GF-D8 (cell line): ENCODE data around the gene PBX1.
"Not testable (repeated sequence)": the region's sequence is repeated elsewhere in the genome, so short reads cannot be mapped to it uniquely, and the experiment has no call there.

ENCODE experiments used
- DNase-seq: peaks from one replicate; lab custom pipeline; 2025; lab: John Stamatoyannopoulos, UW

Gene PBX1

DNA sequence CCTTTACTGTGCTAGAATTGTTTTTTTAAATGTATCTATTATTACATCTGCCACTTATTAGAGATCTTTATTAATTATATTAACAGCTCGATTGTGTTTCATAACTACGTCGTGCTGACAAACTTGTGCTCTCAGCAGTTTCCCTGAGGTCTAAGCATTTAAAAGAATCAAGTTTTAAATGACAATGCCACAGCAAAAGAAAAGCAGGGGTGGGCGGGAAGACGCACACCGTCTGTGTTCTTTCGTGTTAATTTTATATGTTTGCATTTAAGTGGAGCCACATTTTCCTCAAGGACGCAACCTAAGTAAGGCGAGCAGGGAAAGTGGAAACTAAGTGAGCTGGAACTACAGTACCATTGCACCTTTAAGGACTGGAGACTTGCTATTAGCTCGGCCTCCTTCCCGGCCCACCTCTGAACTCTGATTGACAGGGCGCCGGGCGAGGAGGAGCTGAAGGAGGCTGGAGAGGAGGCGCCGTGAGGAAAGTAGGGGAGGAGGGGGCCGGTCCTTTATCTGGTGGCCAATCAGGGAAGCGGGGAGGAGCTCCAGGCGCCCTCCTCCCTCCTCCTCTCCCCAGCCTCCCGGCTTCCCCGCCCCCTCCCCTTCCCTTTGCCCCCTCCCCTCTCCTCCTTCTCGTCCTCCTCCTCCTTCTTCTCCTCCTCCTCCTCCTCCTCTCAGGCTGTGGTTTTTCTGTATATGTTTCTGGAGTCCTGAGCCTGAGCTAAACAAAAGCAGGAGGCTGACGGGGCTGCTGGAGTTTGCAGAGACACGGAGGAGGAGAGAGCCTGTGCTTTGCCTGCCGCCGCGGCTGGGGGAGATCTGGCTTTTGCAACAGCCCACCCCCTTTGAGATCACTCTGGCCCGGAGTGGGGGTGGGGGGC, at the start of gene PBX1:
Gene PBX1, plus strand, starts transcription at position 724 of the 881 bp plus-strand sequence.
- no peak for DNase-seq

DNA sequence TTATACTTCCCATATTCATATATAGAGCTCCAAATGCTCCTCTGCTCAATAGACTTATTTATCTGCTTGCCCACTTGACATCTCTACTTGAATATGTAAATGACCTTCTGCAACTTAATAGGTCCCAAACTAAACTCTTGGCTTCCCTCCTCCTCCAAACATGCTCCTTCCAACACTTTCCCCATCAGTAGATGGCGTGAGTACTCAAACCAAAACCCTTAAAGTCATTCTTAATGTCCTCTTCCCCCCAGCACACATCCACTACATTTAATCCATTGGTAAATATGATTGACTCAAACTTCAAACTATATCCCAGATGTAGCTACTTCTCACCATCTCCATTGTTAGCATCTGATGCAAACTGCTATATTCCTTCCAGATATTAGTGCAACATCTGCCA, 48.5 kb upstream of the PBX1 start:
- DNase-seq, result no peak

DNA sequence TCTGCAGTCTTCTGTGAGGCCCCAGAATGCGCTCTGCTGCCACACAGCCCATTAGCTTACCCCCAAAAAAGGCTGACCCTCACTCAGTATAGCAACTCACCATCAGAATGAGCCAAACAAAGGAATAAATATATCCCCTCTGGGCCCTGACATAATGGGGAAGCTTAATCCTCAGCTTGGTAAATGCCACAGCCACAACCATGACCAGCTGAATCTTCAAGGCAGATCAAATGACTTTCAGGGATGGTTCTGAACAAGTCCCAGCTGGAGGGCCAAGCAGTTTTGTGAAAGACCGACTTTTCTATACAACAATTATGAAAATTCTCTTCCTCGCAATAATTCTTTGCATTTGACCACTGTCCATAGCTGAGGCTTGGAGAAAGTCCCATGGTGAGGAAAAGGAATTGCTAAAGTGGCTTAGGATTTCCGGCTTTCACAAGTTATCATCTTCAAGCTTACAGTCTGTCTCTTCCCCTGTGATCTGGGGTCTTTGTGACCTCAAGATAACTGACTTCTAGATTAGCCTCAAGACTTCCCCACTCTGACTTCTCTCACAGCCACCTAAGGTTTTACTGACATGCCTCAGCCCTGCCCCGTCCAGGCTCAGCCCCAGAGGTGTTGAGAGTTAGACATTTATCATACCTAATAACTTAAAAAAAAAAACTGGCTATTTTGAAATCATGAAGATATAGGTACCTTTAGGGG, 47.8 kb upstream of the PBX1 start:
- DNase-seq, result no peak

DNA sequence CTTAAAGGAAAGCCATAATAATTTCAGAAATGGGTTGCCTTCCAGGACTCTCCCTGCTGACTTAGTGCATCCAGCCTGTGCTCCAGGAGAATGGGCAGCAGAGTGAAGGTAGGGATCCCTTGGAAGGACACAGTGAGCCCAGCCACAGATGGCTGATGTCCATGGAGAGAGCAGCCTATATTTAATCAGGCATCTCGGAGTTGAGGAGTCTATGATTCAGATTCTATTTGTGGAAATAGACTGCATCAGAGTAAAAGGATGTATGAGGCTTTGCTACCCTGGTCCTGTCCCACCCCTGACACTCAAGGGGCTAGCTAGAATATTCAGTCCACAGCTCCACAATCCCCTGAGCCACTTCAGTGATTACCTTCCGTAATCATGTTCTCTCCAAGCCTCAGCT, 43.8 kb upstream of the PBX1 start:
- no peak for DNase-seq

DNA sequence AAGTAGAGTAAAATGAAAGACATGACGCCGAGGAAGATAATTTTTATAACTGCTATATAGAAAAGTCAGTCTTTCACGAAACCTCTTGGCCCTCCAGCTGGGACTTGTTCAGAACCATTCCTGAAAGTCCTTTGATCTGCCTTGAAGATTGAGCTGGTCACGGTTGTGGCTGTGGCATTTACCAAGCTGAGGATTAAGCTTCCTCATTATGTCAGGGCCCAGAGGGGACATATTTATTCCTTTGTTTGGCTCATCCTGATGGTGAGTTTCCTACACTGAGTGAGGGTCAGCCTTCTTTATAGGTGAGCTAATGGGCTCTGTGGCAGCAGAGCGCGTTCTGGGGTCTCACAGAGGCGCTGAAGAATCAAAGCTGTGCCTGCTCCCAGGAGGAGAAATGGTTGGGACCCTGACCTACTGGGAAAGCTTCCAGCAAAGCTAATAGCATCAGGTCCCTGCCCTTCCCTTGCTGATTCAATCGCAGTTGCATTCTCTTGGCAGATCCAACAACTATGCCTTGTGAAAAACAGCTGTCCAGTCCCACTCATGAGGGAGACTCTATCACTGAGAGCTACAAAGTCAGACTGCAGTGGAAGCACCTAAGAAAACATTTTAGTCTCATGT, 43.2 kb upstream of the PBX1 start:
- DNase-seq, result no peak

DNA sequence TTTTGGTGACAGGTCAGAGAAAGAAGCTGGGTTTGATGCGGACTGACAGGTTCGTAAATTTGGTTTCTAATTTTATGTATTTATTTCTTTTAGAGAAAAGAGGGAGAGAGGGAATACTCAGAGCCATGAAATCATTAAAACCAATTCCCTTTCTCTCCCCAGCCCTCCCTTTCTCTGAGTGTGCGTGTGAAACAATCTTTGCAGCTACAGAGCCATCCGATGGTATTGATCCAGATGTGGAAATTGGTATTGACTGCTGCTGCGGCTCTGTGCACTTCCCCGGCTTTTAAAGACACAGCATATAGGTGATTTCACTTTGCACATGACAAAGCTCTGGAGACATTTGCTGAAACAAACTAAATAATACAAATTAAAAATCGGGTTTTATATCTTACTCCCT, 42.4 kb upstream of the PBX1 start:
- no peak for DNase-seq

DNA sequence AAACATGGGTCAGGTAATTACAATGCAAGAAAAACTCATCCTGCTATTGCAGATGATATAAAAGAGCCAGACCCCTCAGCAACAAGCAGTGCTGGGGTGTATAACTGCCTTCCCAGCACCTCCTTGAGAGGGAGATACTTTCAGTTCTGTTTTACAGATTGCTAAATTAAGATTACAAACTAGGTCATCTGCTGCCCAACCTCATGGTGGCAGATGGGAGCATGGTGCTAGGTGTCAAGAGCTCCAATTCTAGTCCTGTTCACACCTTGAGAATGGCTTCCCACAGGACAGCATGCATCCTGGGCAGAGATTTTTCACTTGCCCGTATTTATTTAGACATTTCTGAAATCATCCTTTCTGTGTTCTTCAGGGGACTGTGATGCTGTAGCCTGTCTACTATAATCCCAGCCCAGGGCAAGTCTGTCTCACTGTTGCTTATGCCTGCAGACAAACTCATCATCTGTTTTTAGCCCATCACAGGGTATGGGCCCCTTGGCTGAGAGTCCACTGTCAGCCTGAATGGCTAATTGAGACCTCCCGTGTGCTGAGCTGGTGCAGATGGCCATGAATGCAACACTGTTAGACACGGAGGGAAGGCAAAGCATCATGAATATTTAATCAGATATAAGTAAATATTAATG, 40.2 kb upstream of the PBX1 start:
- DNase-seq, result no peak

DNA sequence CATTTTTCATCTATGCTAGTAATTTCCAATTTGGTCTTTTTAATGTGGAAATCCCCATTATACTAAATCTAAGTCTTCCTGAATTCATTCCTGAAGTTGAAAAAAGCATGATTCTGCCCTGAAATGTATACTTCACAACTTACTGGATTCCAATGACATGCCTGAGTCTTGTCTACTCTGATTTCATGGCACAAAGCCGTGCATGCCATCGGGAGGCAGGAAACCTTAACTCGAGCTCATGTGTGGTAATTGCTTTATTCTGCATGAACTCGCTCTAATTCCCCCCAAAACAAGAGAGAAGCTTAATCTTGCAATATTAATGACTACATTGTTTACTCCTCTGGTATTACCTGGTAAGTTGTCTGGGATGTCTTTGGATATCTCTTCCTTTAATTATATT, 39.6 kb upstream of the PBX1 start:
- DNase-seq, result no peak

DNA sequence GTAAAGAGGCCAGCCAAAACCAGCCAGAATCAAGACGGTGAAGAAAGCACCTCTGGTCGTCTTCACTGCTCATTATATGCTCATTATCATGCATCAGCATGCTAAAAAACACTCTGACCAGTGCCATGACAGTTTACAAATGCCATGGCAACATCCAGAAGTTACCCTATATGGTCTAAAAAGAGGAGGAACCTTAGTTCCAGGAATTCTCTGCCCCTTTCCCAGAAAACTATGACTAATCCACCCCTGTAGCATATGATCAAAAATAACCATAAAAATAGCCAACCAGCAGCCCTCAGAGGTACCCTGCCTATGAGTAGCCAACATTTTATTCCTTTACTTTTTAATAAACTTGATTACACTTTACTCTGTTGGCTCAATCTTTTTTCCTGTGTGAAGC, 34.2 kb upstream of the PBX1 start:
- DNase-seq, result no peak

DNA sequence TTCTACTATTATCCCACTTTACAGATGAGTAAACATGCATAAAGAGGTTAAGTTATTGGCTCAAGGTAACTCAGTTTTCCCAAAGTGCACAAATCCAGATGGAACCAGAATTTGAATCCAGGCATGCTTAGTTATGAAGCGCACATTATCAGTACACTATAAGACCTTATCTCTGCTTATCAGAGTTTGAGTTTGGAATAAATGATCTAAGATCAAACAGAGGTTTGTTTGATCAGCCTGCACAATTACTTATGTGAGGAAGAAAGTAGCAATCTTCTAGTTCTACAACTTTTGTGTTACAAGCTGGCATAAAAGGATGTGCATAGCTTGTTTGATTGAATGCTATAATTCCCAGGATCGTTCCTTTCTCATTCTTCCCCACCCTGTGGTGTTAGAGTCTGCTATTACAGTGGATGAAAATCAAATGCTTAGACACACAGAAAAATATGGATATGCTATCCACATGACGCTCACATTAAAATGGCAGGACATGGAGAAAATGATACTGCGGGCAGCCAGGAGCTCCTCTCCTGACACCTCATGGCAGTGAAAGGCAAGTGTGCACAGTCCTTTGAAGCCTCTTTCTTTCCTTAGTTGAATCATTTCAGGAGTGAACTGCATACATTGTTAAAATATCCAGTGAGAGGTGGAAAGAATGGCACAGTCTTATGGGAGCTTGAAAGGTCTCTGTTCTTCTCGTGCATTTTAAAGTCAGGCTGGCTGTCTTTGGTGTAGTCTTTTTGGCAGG, 23.9 kb upstream of the PBX1 start:
- DNase-seq, result no peak

DNA sequence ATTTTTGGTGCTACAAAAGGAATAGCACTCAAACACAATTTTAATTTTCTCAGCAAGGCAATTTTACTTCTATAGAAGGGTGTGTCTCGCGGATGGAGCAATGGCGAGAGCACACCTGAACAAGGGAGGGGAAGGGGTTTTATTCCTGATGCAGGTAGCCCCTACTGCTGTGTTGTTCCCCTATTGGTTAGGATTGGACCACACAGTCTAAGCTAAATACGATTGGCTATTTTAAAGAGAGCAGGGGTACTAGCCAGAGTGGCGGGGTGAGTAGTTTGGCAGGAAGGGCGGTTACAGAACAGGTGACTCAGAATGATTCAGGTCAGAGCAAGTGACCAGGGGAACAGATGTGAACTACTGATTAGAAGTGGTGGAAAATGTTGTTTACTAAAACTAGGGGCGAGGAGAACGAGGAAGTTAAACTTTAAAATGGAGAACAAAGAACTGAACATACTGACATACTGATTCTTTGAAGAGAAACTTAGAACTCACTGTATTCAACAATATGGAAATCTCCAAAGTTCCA, 6.5 kb upstream of the PBX1 start:
- DNase-seq, result not testable (repeated sequence)

DNA sequence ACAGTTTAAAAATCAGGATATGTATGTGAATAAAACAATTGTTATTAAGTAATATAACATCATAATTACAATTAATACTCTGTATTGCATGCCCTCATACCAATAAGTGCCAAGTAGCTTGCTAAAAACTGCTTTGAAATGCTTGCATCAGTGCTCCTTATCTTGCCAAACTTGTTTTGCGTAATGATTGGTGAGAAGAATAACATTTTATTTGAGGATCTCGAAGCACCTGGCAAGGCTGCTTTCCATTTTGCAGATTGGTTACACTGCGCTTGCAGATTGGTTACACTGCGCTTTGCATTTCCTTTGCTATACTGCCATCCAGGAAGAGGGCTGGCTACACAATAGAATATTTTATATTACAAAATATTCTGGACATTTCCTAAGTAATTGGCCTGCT, 1.7 kb upstream of the PBX1 start:
- DNase-seq, result no peak

DNA sequence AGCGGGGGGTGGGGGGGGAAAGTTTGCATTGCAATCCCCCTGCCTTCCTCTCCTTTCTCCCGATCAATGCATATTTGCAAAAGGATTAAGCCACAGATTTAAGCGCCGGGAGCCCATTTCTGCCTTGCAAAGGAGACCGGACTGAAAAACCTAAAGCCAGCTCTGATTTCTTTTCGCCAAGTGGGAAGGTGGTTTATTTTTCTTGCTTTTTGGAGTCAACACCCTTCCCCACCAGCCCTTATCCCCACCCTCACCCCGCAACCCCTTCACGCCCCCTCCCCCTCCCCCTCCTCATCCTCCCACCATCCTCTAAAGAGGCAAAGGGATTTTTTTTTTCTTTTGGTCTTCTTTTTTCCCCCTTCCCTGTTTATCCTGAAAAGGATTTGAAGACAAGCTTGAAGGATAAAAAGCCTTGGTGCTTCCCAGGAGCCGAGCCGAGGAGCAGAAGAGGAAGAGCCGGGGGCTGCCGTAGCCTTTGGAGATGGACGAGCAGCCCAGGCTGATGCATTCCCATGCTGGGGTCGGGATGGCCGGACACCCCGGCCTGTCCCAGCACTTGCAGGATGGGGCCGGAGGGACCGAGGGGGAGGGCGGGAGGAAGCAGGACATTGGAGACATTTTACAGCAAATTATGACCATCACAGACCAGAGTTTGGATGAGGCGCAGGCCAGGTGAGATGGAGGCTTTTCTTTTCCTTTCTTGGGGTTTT, 513 bp downstream of the PBX1 start:
- no peak for DNase-seq

DNA sequence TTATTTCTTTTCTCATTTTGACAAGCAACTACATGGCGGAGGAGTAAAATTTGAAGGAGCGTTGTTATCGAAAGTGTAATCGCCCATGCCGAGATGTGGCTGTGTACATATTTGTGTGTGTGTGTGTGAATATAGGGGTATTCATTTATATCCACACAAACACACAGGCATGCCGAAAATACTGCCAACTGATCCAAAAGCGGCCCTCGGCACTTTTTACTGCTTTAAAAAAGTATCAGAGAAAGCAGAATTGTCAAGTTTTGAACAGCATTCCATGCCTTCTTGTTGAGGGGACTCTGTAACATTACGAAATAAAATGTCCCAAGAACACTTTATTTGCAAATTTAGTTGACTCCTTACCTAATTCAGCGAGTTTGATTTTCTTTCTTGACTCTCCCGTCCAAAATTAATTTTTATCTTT, 1.1 kb downstream of the PBX1 start:
- no peak for DNase-seq

DNA sequence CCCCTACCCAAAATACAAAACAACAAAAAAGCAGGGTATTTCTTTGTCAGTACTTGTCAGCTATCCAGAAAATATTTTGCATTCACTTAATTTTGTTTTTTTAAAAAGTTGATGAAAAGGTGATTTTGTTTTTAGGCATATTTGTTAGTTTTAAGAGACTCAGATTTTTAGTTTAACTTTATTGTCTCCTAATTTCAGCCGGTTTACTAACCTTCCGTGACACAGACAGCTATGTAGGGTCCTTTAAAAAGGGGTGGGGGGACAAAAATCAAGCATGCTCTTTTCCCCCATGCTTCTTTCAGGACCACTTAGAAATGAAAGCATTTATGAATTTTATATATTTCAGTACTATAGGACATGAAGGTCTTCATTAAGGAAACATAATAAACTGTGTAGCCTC, 1.6 kb downstream of the PBX1 start:
- no peak for DNase-seq

DNA sequence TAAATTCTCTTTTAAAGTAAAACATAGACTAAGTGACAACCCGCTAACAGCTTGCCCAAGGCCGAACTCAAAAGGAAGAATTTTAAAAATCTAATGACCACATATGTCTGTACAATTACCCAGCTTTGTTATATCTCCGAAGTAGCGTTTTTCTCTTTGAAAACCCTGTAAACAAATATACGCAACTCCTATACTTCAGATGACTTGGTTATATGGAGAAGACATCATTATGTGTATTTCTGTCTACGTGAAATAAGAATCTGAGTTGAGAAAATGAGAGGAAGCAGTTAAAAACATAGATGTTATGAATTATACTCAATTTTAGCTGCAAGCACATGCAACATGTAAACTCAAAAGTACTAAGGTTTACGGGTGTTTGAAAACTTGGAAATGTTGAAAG, 2.0 kb downstream of the PBX1 start:
- DNase-seq, result no peak

DNA sequence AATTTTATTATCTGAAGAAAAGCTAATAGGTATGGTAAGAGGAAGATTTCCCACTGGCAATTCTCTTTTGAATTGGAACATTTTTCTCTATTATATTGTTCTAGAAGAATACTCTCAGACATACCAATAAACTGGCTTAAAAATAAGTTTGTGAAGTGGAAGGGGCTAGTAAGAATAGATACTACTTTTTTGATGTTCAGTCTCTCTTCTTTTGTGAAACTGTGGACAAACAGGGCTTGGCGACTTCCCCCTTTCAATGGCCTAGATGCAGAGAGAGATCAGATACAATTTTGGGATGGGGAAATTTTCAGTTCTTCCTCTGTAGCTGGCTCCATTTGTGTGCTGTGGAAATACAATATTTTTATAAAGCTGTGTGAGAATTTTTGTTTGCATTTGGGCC, 2.5 kb downstream of the PBX1 start:
- DNase-seq, result no peak

DNA sequence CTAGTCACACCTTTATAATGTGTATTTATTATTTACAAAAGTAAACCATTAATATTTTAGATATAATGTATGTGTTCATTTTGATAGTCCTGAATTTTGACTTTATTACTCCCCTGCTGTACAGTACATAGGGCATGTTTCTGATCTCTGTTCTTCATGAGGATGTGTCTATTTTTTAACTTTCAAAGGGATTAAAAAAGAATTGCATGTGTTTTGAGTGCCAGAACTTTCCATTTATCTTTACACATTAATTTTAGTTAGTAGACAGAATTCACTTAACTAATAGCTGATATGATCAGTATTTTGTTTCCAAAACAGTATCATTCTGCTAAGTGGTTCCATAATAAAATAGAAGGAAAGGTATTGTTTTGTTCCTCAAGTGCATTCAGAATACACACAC, 3.1 kb downstream of the PBX1 start:
- no peak for DNase-seq

DNA sequence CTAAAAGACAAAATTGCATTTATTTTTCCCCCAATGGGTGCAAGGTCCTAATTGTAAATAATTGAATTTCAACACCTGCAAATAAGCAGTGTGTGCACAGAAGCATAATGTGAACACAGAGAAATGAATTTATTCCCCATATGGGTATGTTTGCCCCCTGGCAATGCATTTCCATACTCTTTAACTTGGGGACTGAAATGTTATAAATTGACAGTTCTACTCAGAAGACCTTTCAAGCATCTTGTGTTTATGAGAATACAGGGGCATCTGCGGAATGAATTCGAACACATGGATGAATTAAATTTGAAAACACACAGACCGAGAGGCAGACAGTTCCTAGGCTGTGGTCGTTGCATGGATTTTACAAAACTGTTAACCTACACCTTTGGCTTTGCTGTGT, 3.5 kb downstream of the PBX1 start:
- no peak for DNase-seq

DNA sequence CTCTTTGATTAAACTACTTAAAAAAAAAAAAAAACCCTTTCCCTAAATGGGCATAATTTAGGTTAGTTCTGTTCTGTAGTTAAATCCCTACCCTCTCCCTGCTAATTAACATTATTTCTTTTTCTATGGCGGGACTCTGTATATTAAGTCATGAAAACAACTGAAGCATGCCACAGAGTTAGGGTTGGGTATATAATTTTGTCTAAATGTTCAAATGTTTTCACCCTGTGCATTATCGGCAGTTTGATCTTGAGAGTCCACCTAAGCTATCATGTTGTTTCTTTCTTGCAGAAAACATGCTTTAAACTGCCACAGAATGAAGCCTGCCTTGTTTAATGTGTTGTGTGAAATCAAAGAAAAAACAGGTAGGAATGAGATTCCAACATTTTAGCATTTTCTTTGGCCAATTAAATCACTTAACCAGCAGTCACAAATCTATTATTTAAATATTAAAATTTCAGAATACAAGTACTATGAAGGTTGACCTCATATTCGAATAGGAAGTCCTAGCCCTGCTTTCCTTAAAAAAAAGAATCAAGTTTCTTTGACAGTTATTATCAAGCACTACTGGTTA, 4.0 kb downstream of the PBX1 start:
- DNase-seq, result no peak
